ENCODE measurements around the gene COL8A2.

DNA sequence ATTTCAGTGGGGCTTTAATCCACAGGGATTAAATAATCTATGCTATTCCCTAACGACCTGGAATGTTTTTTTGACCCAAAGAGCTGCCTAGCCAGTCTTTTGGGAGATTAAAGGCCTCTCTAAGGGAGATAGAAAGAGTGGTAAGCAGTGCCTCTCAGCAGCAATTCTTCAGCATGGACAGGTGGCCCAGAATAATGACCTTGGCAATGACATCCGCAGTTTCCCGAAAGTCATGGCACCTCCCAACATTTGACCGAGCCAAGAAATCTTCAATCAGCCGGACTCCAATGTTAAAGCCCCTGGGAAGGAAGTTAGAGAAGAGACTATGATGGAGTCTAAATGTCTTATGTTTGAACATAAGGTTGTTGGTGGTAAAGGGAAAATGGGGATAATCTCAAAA, 14.5 kb upstream of the COL8A2 start:
- TF ChIP-seq, protein P1, sequence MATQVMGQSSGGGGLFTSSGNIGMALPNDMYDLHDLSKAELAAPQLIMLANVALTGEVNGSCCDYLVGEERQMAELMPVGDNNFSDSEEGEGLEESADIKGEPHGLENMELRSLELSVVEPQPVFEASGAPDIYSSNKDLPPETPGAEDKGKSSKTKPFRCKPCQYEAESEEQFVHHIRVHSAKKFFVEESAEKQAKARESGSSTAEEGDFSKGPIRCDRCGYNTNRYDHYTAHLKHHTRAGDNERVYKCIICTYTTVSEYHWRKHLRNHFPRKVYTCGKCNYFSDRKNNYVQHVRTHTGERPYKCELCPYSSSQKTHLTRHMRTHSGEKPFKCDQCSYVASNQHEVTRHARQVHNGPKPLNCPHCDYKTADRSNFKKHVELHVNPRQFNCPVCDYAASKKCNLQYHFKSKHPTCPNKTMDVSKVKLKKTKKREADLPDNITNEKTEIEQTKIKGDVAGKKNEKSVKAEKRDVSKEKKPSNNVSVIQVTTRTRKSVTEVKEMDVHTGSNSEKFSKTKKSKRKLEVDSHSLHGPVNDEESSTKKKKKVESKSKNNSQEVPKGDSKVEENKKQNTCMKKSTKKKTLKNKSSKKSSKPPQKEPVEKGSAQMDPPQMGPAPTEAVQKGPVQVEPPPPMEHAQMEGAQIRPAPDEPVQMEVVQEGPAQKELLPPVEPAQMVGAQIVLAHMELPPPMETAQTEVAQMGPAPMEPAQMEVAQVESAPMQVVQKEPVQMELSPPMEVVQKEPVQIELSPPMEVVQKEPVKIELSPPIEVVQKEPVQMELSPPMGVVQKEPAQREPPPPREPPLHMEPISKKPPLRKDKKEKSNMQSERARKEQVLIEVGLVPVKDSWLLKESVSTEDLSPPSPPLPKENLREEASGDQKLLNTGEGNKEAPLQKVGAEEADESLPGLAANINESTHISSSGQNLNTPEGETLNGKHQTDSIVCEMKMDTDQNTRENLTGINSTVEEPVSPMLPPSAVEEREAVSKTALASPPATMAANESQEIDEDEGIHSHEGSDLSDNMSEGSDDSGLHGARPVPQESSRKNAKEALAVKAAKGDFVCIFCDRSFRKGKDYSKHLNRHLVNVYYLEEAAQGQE (IDR thresholded peaks at IDR 0.05; ENCODE audit: insufficient replicate concordance, low read depth) = no peak
- TF ChIP-seq POLR2AphosphoS5 (IDR thresholded peaks at IDR 0.05; ENCODE audit: low read depth) (no peak), SPI1 (IDR thresholded peaks at IDR 0.05; ENCODE audit: borderline replicate concordance, low read depth) (no peak), GABPA (IDR thresholded peaks at IDR 0.05; ENCODE audit: low read depth) (no peak)
- TF ChIP-seq, protein P2, sequence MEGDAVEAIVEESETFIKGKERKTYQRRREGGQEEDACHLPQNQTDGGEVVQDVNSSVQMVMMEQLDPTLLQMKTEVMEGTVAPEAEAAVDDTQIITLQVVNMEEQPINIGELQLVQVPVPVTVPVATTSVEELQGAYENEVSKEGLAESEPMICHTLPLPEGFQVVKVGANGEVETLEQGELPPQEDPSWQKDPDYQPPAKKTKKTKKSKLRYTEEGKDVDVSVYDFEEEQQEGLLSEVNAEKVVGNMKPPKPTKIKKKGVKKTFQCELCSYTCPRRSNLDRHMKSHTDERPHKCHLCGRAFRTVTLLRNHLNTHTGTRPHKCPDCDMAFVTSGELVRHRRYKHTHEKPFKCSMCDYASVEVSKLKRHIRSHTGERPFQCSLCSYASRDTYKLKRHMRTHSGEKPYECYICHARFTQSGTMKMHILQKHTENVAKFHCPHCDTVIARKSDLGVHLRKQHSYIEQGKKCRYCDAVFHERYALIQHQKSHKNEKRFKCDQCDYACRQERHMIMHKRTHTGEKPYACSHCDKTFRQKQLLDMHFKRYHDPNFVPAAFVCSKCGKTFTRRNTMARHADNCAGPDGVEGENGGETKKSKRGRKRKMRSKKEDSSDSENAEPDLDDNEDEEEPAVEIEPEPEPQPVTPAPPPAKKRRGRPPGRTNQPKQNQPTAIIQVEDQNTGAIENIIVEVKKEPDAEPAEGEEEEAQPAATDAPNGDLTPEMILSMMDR (IDR thresholded peaks at IDR 0.05; ENCODE audit: insufficient read depth, low read length) = no peak
